Skeletal muscle cell (primary cell): ENCODE results near the gene POGZ.
A peak's percentile ranks its signal among the peaks of the same experiment; 100 is the strongest.
"Not testable (repeated sequence)": the region's sequence is repeated elsewhere in the genome, so short reads cannot be mapped to it uniquely, and the experiment has no call there.

Experiments used
- DNase-seq: peaks from one replicate; pipeline ENCODE4 v3.0.0-alpha.2; 2010; ENCODE audit warnings: low read depth
- H3K4me3 ChIP-seq: 2 replicates; pipeline ENCODE4 v1.5.1; 2011; ENCODE audit warnings: low read depth, mild to moderate bottlenecking, control low read depth, low read length, moderate library complexity

POGZ gene

GRCh38 chr1:151435174-151435573 lies 24.1 kb downstream of the POGZ start:
- no peak overlapping the region for H3K4me3 ChIP-seq
- no peak for DNase-seq

DNA sequence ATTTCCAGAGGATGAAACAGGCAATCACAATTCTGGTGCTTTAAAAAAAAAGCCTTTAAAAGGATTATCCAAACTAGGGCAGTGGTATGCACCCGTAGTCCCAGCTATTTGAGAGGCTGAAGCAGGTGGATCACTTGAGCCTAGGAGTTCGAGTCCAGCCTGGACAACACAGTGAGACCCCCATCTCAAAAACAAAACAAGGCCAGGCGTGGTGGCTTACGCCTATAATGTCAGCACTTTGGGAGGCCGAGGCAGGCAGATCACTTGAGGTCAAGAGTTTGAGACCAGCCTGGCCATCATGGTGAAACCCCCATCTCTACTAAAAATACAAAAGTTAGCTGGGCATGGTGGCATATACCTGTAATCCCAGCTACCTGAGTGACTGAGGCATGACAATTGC lies 25.5 kb downstream of the POGZ start:
- not testable (repeated sequence) for H3K4me3 ChIP-seq, DNase-seq

GRCh38 chr1:151428068-151428467 lies 31.2 kb downstream of the POGZ start:
- no peak for DNase-seq
- H3K4me3 ChIP-seq = no peak overlapping the region

DNA sequence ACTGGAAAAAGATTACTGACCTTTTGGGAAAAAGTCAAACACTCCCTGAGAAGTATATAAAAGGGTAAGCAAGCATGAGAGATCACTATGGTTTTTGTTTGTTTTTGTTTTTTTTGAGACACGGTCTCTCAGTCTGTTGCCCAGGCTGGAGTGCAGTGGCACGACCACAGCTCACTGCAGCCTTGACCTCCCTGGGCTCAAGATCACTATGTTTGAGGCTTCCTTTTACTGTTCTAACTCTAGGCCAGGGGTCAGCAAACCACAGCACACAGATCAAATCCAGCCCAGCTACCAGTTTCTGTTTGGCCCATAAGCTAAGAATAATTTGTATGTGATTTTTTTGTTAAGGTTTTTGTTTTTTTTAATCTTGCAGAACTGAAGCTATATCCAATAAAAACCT lies 34.2 kb downstream of the POGZ start:
- no peak overlapping the region for H3K4me3 ChIP-seq
- no peak for DNase-seq

- DNase-seq = no peak
- H3K4me3 ChIP-seq = no peak overlapping the region
Measured at GRCh38 chr1:151419819-151420218, 39.5 kb downstream of the POGZ start.

GRCh38 chr1:151418081-151418480 lies 41.2 kb downstream of the POGZ start:
- DNase-seq = no peak
- no peak overlapping the region for H3K4me3 ChIP-seq

- peak; percentile 56 for DNase-seq
- H3K4me3 ChIP-seq = no peak overlapping the region
Measured at GRCh38 chr1:151416231-151416630, 43.1 kb downstream of the POGZ start.

DNA sequence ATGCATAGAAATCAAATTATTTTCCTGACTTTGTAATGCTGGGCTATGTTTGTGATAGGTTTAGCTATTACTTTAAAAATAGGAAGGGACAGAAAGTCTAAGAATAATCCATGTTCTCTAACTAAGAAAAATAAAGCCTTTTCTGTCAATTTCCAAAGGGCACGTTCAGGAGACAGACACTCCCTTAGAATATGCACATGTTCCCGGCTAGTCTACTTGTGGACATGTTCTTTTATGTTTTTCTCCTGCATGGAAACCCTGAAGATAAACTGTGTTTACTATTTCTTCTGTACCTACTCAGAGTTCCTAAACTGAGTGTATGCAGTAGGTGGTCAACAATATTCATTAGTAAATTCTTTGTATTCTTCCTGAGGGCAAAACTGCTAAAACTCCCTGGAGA lies 47.4 kb downstream of the POGZ start:
- no peak for DNase-seq
- H3K4me3 ChIP-seq = no peak overlapping the region

- no peak overlapping the region for H3K4me3 ChIP-seq
- DNase-seq = no peak
Measured at GRCh38 chr1:151408891-151409290, 50.4 kb downstream of the POGZ start.

DNA sequence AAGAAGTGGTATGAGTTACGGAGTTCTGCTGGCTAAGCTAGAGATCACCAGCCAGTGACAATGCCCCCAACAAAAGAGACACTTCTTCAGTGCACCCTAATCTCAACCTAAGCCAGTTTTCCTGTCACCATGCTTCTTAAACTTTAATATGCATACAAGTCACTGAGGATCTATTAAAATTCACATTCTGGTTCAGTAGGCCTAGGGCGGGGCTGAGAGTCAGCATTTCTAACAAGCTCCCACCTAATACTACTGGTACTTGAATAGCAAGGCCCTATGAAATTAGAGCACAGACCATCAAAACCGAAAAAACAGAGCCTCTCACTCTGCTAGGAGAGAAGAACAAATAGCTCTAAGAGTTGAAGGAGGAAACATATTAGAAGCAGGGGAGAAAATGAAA lies 52.0 kb downstream of the POGZ start:
- H3K4me3 ChIP-seq = no peak overlapping the region
- no peak for DNase-seq

GRCh38 chr1:151406176-151406575 lies 53.1 kb downstream of the POGZ start:
- no peak overlapping the region for H3K4me3 ChIP-seq
- DNase-seq = no peak

GRCh38 chr1:151405187-151405951 lies 53.9 kb downstream of the POGZ start:
- no peak for DNase-seq
- H3K4me3 ChIP-seq = no peak overlapping the region

- H3K4me3 ChIP-seq = no peak overlapping the region
- DNase-seq = no peak
Measured at GRCh38 chr1:151403612-151404011, 55.7 kb downstream of the POGZ start.

DNA sequence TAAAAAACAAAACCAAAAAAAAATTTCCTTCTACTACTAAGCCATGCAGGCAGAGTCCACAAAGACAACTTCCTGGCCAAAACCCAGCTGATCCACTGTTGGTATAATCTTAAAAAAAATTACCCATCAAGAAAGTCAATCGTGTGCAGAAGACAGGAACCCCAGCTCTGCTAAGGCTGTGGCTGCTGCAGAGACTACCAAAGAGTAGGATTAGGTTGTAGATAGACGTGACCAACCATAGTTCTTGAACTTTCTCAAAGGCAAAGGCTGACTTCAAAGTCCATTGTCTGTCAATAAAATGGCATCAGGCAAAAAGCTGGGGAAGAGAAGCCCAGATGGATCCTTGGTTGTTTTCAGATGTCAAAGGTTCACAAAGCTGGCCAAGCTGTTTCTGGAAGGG lies 56.5 kb downstream of the POGZ start:
- no peak for DNase-seq
- no peak overlapping the region for H3K4me3 ChIP-seq

DNA sequence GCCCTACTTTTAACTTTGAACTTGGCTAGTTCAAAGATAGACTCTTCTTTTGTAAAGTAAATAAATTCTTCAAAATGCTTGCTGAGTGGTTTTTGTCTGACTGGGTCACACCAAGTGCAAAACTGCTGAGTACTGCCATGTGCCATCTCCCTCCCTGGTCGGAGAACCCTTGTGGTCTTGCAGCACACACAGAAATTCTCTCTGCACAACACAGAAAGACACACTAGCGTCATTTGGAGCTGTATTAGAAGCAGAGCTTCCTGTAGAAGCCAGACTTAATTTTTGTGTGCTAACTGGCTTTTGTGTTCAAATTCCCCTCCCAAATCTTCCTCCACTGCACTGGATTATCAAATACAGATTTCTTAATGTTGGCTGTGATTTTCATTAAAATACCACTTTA lies 57.4 kb downstream of the POGZ start:
- no peak for DNase-seq
- H3K4me3 ChIP-seq = no peak overlapping the region

DNA sequence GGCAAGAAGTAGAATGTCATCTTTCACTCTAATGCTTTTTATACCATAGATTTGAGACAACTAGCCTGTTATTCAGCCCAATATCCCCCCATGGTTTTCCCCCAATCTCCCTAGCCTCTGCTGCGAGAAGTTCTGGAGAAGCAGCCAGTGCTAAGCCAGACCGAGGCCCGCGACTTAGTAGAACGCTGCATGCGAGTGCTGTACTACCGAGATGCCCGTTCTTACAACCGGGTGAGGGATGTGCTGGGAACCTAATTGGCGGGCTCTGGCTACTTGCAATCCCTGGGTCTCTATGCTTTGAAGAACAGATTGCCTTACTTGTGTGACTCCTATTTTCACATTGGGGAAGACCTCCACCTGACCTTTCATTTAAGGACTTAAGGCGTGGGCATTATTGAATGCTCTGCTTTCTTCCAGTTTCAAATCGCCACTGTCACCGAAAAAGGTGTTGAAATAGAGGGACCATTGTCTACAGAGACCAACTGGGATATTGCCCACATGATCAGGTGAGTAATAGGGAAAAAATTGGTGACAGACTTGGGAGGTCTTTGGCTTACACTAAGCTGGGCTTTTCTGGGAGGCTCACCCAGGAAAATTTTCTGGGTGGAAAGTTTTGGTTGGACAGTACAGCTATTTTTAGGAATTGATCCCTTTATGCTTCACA lies 58.0 kb downstream of the POGZ start:
- no peak overlapping the region for H3K4me3 ChIP-seq

GRCh38 chr1:151399324-151400171 lies 59.7 kb downstream of the POGZ start, which contains the start of gene PSMB4:
PSMB4 (plus strand) TSS chr1:151399573; CDS start chr1:151399588, 15 bp downstream.
- peak within 1 kb of the TSS; percentile 96 for H3K4me3 ChIP-seq
- peak; percentile 73 for DNase-seq

More for the DNA sequence above, 58.0 kb downstream of the POGZ start:
- DNase-seq = no peak

DNA sequence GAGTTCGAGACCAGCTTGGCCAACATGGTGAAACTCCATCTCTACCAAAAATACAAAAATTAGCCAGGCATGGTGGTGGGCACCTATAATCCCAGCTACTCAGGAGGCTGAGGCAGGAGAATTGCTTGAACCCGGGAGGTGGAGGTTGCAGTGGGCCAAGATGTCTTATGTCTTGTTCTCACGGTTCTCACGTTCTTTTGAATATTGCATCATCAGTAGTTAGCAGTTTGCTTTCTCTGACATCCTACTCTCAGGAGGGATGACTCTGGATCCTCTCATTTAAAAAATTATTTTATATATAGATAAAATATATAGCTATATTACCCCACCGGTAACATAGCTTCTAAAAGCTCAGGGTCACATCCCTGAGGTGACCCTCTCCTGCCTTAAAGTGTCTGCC lies 63.0 kb downstream of the POGZ start:
- DNase-seq = peak; percentile 16
- H3K4me3 ChIP-seq = not testable (repeated sequence)

GRCh38 chr1:151393583-151393982 lies 65.7 kb downstream of the POGZ start:
- H3K4me3 ChIP-seq = no peak overlapping the region
- DNase-seq = no peak

- no peak for DNase-seq
- no peak overlapping the region for H3K4me3 ChIP-seq
Measured at GRCh38 chr1:151391079-151391563, 68.2 kb downstream of the POGZ start.
